Kidney epithelial cell (primary cell): ENCODE results near the gene SEC11C. TPM values are rescaled to one million over a fixed set of nuclear protein-coding genes. Genes with fewer than 3 reads are reported as not detected.

Experiments used
- DNase-seq: peaks from one replicate; pipeline ENCODE4 v3.0.0-alpha.2; 2010; ENCODE audit warnings: low read depth
- H3K27me3 ChIP-seq: 2 replicates; pipeline ENCODE4 v1.6.0; 2011; ENCODE audit warnings: low read length; ENCODE audit not compliant: control insufficient read depth, insufficient read depth
- H3K36me3 ChIP-seq: 2 replicates; pipeline ENCODE4 v1.5.1; 2011; ENCODE audit warnings: low read length; ENCODE audit not compliant: control insufficient read depth, insufficient read depth
- H3K4me3 ChIP-seq: 2 replicates; pipeline ENCODE4 v1.5.1; 2011; ENCODE audit warnings: low read depth, mild to moderate bottlenecking, control low read depth, low read length
- CTCF ChIP-seq: IDR thresholded peaks from 2 replicates; pipeline ENCODE4 v1.5.1; 2011; ENCODE audit warnings: mild to moderate bottlenecking, moderate library complexity, low read length, control low read depth, inconsistent platforms; ENCODE audit not compliant: insufficient read depth, poor library complexity, severe bottlenecking
- total RNA-seq: library from RNA; depleted of rRNA; stranded (reverse); fragments of >200 nt; gene quantifications from 2 replicates; pipeline ENCODE4 v1.2.3, GENCODE V29; 2015

Gene SEC11C
- total RNA-seq, 1 donor from 2014 or later: 88.1 TPM

- H3K36me3 ChIP-seq: no peaks in the 10 kb centered on the region
- no peak for TF ChIP-seq CTCF
- no peak for DNase-seq
- no peaks in the 10 kb centered on the region for H3K27me3 ChIP-seq
- no peak overlapping the region for H3K4me3 ChIP-seq
Observed at GRCh38 chr18:59127047-59127446, 12.6 kb upstream of the SEC11C start.

GRCh38 chr18:59129951-59130703 lies 9.6 kb upstream of the SEC11C start:
- Histone ChIP-seq H3K4me3 (no peak overlapping the region), H3K27me3 (peaks cover 2% of the 10 kb centered on the region), H3K36me3 (no peaks in the 10 kb centered on the region)
- no peak for DNase-seq
- no peak for TF ChIP-seq CTCF

- Histone ChIP-seq H3K27me3 (peaks cover 2% of the 10 kb centered on the region), H3K4me3 (no peak overlapping the region), H3K36me3 (no peaks in the 10 kb centered on the region)
- no peak for TF ChIP-seq CTCF
- DNase-seq: no peak
Observed at GRCh38 chr18:59132810-59133465, 6.7 kb upstream of the SEC11C start.

- Histone ChIP-seq H3K27me3 (no peaks in the 10 kb centered on the region), H3K36me3 (no peaks in the 10 kb centered on the region), H3K4me3 (peak overlapping the region; percentile 75)
- no peak for TF ChIP-seq CTCF
- peak; percentile 52 for DNase-seq
Observed at GRCh38 chr18:59139291-59139614, 431 bp upstream of the SEC11C start.

GRCh38 chr18:59140302-59140885 lies 710 bp downstream of the SEC11C start:
- H3K36me3 ChIP-seq: no peaks in the 10 kb centered on the region
- TF ChIP-seq CTCF: no peak
- H3K27me3 ChIP-seq: no peaks in the 10 kb centered on the region
- peak overlapping the region; percentile 75 for H3K4me3 ChIP-seq
- peak; percentile 23 for DNase-seq
